HG02870 (cell line): ENCODE measurements around the gene NOXA1.
"Not testable (repeated sequence)": the region's sequence is repeated elsewhere in the genome, so short reads cannot be mapped to it uniquely, and the experiment has no call there.

ENCODE experiments used
- ATAC-seq: cut with Tn5 transposase; IDR thresholded peaks from one replicate; pipeline ENCODE4 v1.9.1; 2021; ENCODE audit warnings: mild to moderate bottlenecking, moderate library complexity; ENCODE audit not compliant: unreplicated experiment

The NOXA1 gene

DNA sequence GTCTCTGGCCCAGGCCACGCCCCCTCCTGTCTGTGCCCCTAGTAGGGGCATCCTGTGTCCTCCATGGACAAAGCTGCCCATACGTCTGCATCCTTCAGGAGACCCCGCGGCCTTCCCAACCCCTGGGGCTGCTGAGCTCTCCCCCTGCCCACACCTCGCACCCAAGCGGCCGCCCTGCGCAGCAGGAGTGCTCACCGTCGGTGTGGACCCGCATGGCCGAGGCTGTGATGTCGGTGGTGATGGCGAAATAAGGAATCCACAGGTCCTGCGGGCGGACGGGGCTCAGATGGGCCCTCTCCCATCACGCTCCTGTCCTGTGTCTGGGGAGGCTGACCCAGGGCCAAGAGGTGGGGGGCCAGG is 40.7 kb downstream of the NOXA1 start:
- ATAC-seq = no peak

DNA sequence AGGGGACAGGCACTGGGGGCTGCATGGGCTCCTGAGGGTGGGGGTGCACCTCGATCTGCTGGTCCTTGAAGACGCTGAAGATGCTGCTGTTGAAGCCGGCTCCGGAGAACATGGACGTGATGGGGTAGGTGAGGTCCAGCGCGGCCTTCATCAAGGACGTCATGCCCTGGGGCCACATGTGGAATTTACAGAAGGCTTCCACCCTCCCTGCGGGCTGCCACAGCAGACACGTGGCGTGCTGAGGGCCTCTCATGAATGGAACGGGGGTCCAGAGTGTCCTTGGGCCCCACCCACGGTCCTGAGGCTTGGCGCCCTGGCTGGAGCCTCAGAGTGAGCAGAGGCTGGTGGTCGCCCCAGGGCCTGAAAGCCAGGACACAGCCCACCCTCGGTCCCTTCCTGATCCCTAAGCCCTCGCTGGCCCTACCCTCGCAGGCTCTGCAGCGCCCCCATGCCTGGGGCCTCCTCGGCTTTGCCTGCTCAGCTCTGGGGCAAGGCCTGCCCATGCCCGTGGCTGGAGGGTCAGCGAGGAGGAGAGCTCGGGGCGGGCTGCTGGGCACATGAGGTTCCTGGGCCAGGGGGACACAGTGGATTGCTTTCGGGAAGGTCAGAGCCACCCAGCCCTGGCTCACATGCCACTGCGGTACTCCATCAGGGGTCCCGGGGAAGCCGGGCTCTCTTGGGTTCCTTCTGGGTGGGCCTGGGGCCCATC is 41.3 kb downstream of the NOXA1 start:
- no peak for ATAC-seq

DNA sequence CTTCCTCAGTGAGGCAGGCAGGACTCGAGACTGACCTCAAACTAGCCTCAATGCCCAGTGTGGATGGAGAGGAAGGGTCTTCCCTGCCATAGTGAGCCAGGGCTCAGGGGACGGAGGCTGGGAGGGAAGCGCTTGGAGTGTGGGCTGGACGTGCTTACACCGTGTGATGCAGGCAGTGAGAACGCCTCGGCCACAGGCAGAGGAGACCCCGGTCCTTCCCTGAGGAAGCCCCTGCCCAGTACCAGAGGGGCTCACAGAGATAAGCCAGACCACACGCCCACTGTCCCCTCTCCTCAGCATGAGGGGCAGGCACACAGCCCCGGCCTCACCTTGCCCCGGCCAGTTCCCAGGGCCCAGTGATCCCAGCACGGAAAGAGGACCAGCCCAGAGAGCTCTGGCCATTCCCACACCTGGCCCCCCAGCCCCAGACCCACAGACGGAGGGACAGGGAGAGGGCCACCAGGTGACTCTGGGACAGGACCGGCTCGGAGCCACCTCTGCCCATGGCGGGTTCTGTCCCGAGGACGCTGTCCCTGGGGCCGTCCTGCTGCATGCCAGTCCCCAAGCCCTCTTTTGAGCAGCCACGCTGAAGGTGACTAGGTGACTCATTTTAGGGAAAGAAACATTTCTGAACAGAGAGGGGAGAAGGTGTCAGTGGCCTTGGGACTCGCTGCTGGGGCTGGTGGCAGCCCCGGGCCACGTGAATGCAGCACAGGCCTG is 42.0 kb downstream of the NOXA1 start:
- no peak for ATAC-seq

DNA sequence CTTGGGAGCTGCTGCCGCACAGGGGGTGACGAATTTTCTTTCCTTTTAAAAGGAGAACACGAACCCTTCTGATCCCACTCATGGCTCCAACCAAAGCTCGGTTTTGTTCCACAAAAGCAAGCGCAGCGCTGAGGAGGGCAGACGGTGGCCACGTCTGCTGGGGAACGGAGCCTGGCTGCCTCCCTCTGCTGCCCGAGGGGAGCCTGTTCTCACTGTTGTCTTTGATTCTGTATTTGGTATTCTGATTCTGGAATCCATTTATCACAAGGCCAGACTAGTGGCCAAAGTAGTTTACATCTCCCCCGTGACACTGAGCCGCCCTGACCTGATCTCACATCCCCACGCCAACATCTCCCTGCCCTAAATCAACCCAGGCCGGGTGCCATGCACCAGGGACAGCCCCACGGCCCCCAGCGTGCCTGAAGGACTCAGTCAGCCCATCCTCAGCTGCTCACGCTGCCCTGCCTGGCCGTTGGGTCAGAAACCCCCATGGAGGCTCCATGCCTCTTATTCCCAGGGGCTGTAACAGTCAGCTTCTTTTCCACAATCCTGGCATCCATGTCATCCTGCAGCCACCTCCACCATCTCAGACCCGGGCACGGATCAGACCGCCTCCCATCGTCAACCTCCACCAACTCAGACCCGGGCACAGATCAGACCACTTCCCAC is 42.7 kb downstream of the NOXA1 start:
- no peak for ATAC-seq

DNA sequence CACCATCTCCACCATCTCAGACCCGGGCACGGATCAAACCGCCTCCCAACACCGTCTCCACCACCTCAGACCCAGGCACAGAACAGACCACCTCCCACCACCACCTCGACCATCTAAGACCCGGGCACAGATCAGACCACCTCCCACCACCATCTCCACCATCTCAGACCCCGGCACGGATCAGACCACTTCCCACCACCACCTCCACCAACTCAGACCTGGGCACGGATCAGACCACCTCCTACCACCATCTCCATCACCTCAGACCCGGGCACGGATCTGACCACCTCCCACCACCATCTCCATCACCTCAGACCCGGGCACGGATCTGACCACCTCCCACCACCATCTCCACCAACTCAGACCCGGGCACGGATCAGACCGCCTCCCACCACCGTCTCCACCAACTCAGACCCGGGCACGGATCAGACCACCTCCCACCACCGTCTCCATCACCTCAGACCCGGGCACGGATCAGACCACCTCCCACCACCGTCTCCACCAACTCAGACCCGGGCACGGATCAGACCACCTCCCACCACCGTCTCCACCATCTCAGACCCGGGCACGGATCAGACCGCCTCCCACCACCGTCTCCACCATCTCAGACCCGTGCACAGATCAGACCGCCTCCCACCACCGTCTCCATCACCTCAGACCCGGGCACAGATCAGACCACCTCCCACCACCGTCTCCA is 43.3 kb downstream of the NOXA1 start:
- ATAC-seq = not testable (repeated sequence)

DNA sequence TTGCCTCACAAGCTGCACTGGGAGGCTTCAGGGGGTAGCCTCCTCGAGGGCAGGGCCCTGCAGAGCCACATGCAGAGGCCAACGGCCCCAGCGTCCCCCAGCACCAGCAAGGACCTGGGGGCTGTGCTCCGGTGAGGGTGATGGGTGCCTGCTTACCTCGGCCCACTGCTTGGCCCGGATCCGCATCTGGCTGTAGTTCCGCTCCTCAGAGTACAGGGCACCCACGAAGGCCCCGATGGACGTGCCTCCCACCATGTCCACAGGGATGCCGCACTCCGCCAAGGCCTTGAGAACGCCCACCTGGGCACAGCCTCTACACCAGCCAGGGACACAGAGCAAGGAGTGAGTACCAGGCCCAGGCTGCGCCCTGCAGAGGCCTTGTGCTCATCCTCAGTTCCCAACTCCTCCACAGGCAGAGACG is 44.0 kb downstream of the NOXA1 start:
- no peak for ATAC-seq

DNA sequence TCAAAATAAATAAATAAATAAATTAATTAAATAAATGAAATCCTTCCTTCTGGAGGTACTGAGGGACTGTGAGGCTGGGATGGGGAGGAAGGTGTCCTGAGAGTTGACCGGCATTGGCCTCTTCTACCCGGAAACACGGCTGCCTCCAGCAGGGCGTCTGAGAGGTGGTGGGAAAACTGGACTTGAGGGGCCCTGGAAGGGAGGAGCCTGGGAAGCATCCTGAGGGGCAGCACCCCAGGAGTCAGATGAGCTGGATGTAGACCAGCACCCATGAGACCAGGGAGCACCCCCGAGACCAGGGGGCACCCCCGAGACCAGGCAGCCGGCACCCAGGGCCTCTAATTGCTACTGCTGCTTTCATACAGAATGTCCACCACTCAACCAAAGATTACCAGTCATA is 44.7 kb downstream of the NOXA1 start:
- ATAC-seq = no peak

DNA sequence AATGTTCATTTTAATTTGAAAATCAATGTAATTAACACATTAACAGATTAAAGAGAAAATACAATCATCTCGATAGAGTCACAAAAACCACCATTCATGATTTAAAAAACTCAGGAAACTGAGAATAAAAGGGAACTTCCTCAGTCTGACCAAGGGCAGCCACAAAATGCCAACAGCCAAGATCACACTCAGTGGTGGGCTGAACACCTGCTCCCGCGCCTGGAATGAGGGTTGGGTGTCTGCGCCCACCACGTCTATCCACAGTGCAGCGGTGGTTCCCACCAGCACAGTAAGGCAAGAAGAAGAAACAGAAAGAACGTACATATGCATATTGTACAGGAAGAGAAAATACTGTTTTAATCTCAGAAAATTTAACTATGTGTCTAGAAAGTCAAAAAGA is 47.6 kb downstream of the NOXA1 start:
- no peak for ATAC-seq

DNA sequence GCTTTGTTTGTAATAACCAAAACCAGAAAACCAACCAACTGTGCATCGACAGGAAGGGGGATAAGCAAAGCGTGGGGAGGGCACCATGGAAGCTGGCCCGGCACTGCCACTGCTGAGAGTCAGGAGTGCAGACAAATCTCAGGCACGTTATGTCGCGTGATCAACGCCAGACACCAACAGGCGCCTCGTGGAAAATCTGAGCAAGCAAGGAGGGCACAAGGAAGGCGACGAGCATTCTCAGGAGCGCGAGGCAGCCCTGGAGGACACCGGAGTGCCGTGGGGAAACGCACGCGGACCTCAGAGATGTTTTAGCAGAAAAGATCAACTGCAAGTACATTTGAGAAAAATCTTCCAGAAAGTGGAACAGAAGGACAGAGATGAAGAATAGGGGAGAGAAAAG is 51.1 kb downstream of the NOXA1 start:
- ATAC-seq = no peak

DNA sequence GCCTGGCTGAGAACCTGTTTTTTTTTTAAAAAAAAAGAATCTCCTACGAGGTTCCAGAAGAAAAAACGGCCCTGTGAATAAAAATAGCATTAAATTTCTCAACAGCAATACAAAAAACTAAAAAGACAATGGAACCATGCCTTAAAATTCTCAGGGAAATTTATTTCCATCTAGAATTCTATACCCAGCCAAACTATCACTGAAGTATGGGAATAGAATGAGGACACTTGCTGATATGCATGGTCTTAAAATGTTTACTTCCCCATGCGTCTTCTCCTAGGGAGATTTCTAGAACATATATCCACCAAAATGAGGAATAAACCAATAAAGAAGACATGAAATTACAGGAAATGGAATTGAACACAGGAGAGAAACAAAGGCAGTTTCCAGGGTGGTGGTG is 52.5 kb downstream of the NOXA1 start:
- ATAC-seq = no peak

DNA sequence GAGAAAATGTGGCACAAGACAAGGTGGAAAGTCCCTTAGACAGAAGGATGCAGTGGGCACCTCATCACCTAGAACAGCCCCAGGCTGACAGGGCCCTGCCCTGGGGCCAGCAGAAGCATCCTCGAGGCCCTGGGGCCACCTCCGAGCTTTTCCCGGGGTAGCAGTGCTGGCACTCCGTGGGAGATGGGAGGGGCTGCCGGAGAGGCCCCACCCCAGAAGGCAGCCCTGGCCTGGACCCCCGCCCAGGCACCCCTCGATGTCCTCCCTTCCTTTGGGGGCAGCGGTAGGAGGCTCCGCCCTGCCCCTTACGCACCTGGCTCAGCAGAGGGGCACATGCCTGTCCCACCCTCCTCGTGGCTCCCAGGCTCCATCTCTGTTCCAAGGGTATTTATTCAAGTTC is 53.7 kb downstream of the NOXA1 start:
- no peak for ATAC-seq

DNA sequence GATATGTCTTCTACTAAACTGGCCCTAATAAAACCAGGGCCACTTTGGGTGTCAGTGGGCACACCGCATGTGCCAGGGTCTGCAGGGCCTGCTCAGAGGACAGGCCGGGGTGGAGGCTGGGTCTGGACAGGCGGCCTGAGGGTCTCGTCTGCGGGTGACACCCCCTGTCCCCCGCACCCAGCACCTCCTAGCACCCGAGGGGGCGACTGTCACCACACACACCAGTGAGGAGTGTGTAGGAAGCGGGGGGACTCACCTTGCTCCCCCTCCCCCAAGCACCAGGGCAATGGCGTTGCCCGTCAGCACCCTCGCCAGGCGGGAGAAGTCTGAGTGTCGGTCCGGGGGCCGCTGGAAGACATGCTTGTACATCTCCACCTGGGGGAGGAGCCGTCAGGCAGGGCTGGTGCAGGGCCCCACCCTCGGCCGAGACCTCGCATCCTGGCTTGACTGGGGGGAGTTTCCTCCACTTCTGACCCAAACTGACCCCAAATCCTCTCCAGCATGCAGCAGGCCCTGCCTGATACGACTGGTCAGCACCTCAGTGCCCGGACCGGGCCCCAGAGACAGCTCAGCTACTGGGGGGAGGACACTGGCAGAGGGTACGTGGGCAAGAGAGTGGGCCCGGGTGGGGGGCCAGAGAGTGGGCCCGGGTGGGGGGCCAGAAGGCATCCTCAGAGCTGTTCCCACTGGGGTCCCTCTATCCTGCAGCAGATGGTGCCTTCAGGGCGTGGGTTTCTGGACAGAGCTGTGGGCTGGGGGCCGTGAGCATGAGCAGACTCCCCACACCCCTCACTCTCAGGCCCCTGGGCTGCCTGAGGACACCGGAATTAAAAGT is 54.8 kb downstream of the NOXA1 start:
- no peak for ATAC-seq

DNA sequence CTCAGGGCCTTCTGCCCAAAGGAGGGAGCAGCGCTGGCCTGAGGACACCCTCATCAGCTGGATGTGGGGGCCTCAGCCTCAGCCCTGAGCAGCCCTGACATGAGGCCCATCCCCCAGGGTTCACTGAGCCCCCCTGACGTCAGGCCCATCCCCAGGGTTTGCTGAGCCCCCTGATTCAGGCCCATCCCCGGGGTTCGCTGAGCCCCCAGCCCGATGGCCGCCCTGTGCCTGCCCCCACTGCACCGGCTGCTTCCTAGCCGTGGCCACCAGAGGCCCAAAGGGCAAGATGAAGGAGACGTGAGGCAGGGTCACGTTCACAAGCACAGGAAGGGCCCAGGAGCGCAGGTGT is 55.4 kb downstream of the NOXA1 start:
- ATAC-seq = no peak

DNA sequence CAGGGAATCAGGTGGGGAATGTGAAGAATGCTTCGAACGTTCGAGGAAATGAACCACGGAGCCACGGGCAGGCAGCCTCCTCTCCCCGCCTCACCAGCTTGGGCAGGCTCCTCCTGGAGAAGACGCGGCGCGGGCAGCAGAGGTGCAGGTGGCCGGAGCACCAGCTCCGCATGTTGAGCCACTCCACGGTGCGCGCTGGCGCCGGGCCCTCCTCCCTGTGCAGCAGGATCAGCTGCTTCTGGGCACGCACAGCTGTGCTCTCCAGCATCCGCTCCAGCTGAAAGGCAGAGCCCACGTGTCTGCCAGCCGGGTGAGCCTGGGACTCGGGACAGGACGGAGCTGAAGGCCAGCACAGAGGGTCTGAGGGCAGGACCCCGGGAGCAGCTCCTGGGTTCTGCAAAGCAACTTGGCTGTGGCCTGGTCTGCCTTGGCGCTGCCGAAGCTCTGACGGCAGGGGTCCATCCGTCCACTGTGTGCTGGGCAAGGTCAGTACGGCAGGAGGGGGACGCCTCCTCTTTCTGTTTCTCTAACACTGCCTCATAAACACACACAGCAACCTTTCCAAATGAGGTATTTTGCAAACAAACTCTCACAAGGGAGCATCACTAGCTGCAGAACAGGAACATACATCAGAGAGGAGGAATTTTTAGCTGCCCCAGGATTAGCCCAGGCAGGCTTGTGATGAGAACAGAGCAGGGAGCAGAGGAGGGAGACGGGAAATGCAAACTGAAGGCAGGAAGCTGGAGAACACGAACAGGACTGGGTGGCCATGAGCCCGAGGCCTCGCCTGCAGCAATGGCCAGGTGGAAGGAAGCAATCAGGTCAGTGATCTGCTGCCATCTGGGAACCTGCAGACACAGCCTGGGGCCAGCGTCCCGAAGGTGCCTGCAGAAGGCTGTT is 56.0 kb downstream of the NOXA1 start:
- no peak for ATAC-seq

DNA sequence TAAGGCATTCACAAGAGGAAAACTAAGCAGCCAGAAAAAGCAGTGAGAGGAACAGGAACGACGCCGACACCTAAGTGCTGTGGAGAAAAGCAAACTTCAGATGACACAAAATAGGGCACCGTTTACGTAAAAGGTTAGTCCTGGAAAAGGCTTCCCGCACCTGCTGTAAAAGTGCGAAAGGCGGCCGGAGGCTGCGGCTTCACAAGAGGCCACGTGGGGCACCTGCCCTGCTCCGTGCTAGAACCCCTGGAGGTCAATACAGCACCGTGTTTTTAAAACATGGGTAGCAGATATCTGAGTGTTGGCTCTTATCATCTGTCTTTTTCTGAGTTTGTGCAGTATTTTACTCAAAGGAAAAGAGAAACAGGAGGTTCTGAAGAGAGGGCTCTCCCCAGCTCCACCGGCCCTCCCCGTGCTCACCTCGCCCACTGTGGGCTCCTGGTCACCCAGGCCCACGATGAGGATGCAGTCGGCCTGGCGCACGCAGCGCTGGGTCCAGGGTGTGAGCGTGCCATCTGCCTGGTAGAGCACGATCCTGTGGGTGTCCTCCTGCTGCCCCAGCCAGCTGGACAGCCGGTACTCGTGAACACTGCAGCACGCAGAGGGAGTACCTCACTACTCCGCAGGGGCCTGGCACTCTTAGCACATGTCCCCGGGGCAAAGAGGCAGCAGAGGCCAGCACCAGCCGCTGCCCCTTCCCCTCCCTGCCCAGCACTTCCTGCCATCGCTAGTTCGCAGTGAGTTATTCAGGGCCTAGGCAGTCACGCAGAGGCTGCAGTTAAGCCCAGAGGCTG is 56.9 kb downstream of the NOXA1 start:
- no peak for ATAC-seq

DNA sequence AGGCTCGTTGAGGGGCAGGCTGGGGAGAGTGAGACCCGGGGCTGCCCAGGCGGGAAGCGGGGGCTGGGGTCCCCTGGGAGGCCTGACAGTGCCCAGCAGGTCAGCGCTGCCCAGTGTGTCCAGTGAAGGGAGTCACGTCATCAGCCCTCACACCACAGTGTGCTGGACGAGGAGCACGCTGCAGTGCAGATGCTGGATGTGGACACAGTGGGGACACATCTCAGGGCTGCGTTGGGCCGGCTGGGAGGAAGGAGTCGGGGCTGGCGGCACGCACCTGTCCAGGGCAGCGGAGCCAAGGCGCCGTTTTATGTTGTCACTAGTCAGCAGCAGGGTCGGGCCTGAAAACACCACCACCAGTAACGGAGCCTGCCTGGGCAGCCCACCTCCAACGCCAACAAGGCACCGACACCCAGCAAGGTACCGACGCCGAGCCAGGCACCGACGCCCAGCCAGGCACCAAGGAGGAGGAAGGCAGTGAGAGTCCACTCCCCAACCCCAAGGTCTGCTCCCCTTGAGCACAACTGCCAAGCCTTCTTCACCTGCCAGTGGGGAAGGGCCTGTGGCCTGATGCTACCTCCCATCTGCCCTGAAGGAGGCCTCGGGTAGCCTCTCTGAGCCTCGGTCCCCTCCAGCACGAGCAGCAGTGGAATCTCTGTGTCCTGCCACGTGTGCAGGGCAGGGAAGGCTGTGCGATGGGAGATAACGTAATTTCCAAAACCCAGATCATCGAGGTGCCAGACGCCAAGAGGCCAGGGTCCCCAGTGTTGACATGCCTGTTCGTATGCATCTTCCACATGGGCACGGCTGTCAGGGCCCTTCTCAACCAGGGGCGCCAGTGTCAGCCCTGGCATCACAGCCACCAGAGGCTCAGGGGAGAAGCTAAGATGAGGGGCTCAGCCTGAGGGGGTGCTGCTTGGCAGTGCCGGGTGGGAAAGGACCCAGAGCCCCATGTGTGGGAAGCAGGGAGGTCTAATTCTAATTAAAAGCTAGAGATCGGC is 57.8 kb downstream of the NOXA1 start:
- no peak for ATAC-seq

DNA sequence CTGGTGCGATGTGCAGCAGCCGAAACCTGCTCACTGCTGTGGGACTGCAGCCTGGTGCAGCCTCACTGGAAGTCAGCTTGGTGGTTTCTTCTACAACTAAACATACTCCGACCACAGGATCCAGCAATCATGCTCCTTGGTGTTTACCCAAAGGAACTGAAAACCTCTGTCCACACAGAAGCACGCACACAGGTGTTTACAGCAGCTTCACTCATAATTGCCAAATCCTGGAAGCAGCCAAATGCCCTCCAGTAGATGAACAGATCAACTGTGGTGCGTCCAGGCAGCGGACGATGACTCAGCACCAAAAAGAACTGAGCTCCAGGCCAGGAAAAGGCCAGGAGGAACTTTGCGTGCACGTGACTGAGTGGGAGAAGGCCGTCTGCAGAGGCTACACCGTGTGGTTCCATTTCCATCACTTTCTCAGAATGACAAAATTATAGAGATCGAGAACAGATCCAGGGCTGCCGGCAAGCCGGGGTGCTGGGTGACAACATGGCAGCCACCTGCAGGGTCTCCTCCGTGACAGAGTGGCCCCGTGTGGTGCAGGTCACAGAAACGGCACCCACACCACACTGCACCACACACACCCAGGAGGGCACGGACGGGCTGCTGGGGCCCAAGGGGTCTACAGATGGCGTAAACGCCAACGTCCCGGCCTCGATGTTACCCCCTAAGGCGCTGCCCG is 59.0 kb downstream of the NOXA1 start:
- ATAC-seq = no peak
